Placental epithelial cell (primary cell): Measurements from ENCODE around the gene BTBD8. TPM values are rescaled to one million over a fixed set of nuclear protein-coding genes. Genes with fewer than 3 reads are reported as not detected.

ENCODE experiments used
- total RNA-seq: library from RNA; depleted of rRNA; stranded (reverse); fragments of >200 nt; gene quantifications from 2 replicates; pipeline ENCODE4 v1.2.3, GENCODE V29; 2012

Gene BTBD8
- total RNA-seq = 3.3 and 4.3 TPM in 2 replicates

DNA sequence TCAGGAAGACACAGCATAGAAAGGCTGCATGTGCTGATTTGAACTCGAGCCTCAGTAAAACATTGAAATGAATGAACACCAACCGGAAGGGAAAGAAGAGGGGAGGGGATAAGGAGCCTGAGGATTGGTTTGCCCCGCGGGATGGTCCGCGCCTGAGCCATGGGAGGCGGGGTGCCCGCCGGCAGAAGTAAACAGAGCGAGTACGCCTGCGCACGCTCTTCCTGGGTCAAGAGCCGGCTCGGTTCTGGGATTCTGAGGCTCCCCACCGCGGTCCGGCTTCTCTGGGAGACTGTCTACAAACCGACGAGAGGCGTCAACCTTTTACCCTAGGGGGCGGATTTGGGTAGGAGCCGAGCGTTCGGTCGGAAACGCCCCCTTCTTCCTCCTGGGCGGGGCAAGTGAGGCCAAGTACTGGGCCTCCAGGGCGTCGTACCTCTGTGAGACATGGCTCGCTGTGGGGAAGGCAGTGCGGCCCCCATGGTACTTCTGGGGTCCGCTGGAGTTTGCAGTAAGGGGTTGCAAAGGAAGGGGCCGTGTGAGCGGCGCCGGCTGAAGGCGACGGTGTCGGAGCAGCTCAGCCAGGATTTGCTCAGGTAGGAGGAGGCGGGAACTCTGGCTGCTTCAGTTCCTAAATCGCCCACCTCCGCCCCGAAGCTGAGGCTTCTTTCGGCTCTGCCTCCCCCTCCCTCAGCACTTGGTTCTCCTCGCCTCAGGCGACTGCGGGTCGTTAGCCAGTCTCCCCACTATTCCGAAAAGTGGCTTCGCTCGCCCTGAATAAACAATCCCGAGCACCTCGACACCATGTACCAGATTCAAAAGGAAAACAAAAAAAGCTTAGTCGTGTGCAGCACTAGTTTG, at the start of gene BTBD8:
TSS of gene BTBD8 (plus strand) at position 218 of the 858 bp plus-strand sequence. CDS start at position 445, 227 bp downstream.

GRCh38 chr1:92075311-92075710, 4.8 kb upstream of the BTBD8 start, which contains the start of gene SETSIP:
Gene SETSIP (minus strand): TSS chr1:92075411. CDS start chr1:92075411, 0 bp downstream.

GRCh38 chr1:92217721-92218120, 137.6 kb downstream of the BTBD8 start, which contains the start of gene C1orf146:
Gene C1orf146 (plus strand): TSS chr1:92217915. CDS start chr1:92231421, 13,506 bp downstream.

Other genes starting within 250 kb of the BTBD8 start
- gene TGFBR3, start 194.2 kb upstream of the BTBD8 start, total RNA-seq = 7.6 and 25.1 TPM in 2 replicates
- not detected in 2 replicates for gene BRDT, start 130.9 kb upstream of the BTBD8 start, total RNA-seq
- not detected in 2 replicates for gene EPHX4, start 50.4 kb upstream of the BTBD8 start, total RNA-seq
- gene SETSIP, start 4.9 kb upstream of the BTBD8 start, total RNA-seq = not detected in 2 replicates
- gene C1orf146, start 137.6 kb downstream of the BTBD8 start, total RNA-seq = not detected in 2 replicates
- 9.8 and 10.3 TPM in 2 replicates for gene GLMN, start 218.6 kb downstream of the BTBD8 start, total RNA-seq
- gene RPAP2, start 218.7 kb downstream of the BTBD8 start, total RNA-seq = 9.0 and 13.6 TPM in 2 replicates